MCF 10A (cell line): ENCODE measurements around the gene TPBG. TPM values are rescaled to one million over a fixed set of nuclear protein-coding genes. Genes with fewer than 3 reads are reported as not detected.

Experiments used
- BruUV-seq: library from RNA; stranded (reverse); fragments of 400-500 nt; replicated peaks from 2 replicates; lab custom pipeline; 2021; lab: Mats Ljungman, UMichigan
- CTCF ChIA-PET: fragments of 300-600 bp; sonication (Branson Sonifier 250); formaldehyde crosslinking; extraction: SDS; loops from one replicate; lab custom pipeline; 2021; ENCODE audit warnings: antibody characterized with exemption, inconsistent platforms; lab: Yijun Ruan, JAX
- POLR2A ChIA-PET: fragments of 300-600, 350-650 bp; sonication (Branson Sonifier 250); formaldehyde crosslinking; extraction: SDS; loops from one replicate; lab custom pipeline; 2020; ENCODE audit warnings: antibody characterized with exemption, inconsistent platforms; lab: Yijun Ruan, JAX
- DNase-seq: peaks from one replicate; pipeline ENCODE4 v3.0.0-alpha.2; 2018; ENCODE audit not compliant: unreplicated experiment
- H3K27ac Mint-ChIP-seq: one replicate; pipeline ENCODE4 v1.8.0; 2022; ENCODE audit warnings: mild to moderate bottlenecking, low read depth, mixed read lengths; ENCODE audit not compliant: unreplicated experiment
- H3K27me3 Mint-ChIP-seq: one replicate; pipeline ENCODE4 v1.8.0; 2022; ENCODE audit warnings: mixed read lengths; ENCODE audit not compliant: insufficient read depth, unreplicated experiment
- H3K36me3 Mint-ChIP-seq: one replicate; pipeline ENCODE4 v1.8.0; 2022; ENCODE audit warnings: mild to moderate bottlenecking, moderate library complexity, mixed read lengths; ENCODE audit not compliant: insufficient read depth, unreplicated experiment
- H3K4me1 Mint-ChIP-seq: one replicate; pipeline ENCODE4 v1.8.0; 2022; ENCODE audit warnings: mixed read lengths; ENCODE audit not compliant: insufficient read depth, unreplicated experiment
- H3K4me3 Mint-ChIP-seq: one replicate; pipeline ENCODE4 v1.8.0; 2022; ENCODE audit warnings: mild to moderate bottlenecking, moderate library complexity, mixed read lengths; ENCODE audit not compliant: unreplicated experiment
- H3K9me3 Mint-ChIP-seq: one replicate; pipeline ENCODE4 v1.8.0; 2022; ENCODE audit warnings: mixed read lengths; ENCODE audit not compliant: unreplicated experiment
- CTCF ChIP-seq: fragments of 200-600 bp; IDR thresholded peaks from one replicate; pipeline ENCODE4 v1.8.0; 2022; ENCODE audit warnings: antibody characterized with exemption, mild to moderate bottlenecking; ENCODE audit not compliant: unreplicated experiment
- intact Hi-C: fragments of 100-400 bp; cut with micrococcal nuclease; formaldehyde crosslinking; loops from 2 replicates; pipeline ENCODE4 v1.14.1; 2022
- total RNA-seq: library from RNA; stranded (reverse); gene quantifications from 2 replicates; pipeline ENCODE4 v1.2.3, GENCODE V29; 2022

The TPBG gene
- total RNA-seq, 1 experiment from 2014 or later, result 72.9 TPM

- CTCF ChIA-PET, result no interaction called here
- Mint-ChIP-seq H3K27me3 (no peaks in the 10 kb centered on the region), H3K9me3 (peaks cover 5% of the 10 kb centered on the region), H3K36me3 (peaks cover 6% of the 10 kb centered on the region), H3K27ac (no peak overlapping the region), H3K4me3 (no peak overlapping the region), H3K4me1 (peaks cover 6% of the 10 kb centered on the region)
- POLR2A ChIA-PET, result interaction anchor here (0.6 kb wide), 1 partner anchor 11 kb away, joined by 3 read pairs; no protein-coding TSS in a partner anchor
- no peak for DNase-seq
- no TSS peak for BruUV-seq
- TF ChIP-seq CTCF, result no peak
- intact Hi-C loops, result no loop called here
Measured at GRCh38 chr6:82376636-82377035, 13.0 kb downstream of the TPBG start.

GRCh38 chr6:82380566-82381185, 17.1 kb downstream of the TPBG start:
- H3K4me1 Mint-ChIP-seq, result peaks cover 16% of the 10 kb centered on the region
- H3K27me3 Mint-ChIP-seq, result no peaks in the 10 kb centered on the region
- H3K27ac Mint-ChIP-seq, result no peak overlapping the region
- ChIA-PET POLR2A (interaction anchor here (0.8 to 2.1 kb wide), 5 partner anchors 9 to 16 kb away, joined by 4 to 10 read pairs (median 5); no protein-coding TSS in a partner anchor), CTCF (interaction anchor here (0.6 to 1.9 kb wide), 3 partner anchors 15 to 687 kb away, joined by 3 to 8 read pairs (median 7); partner anchors contain the start of genes DOP1A and UBE3D)
- no TSS peak for BruUV-seq
- TF ChIP-seq CTCF, result no peak
- H3K4me3 Mint-ChIP-seq, result no peak overlapping the region
- no peaks in the 10 kb centered on the region for H3K36me3 Mint-ChIP-seq
- no peak for DNase-seq
- H3K9me3 Mint-ChIP-seq, result peaks cover 5% of the 10 kb centered on the region
- intact Hi-C loops, result no loop called here

GRCh38 chr6:82381278-82381677, 17.7 kb downstream of the TPBG start:
- no peak overlapping the region for H3K4me3 Mint-ChIP-seq
- no TSS peak for BruUV-seq
- no peaks in the 10 kb centered on the region for H3K27me3 Mint-ChIP-seq

More at GRCh38 chr6:82381278-82381677, 17.7 kb downstream of the TPBG start:
- Mint-ChIP-seq H3K9me3 (peaks cover 5% of the 10 kb centered on the region), H3K36me3 (no peaks in the 10 kb centered on the region), H3K4me1 (peaks cover 19% of the 10 kb centered on the region), H3K27ac (no peak overlapping the region)
- intact Hi-C loops, result no loop called here
- DNase-seq, result no peak
- TF ChIP-seq CTCF, result no peak
- ChIA-PET POLR2A (interaction anchor here (0.9 to 2.5 kb wide), 3 partner anchors 10 to 17 kb away, joined by 3 to 21 read pairs (median 10); no protein-coding TSS in a partner anchor), CTCF (interaction anchor here (1.2 kb wide), 1 partner anchor 687 kb away, joined by 7 read pairs; the partner anchor contains the start of gene DOP1A)
